Measurements from ENCODE around the gene ZNF610.

ZNF610 gene

GRCh38 chr19:52410276-52410675 is 74.2 kb downstream of the ZNF610 start:
- peaks cover 40% of the 10 kb centered on the region for H3K9me3 ChIP-seq (ENCODE audit: control insufficient read depth, low read depth, low read length)
- H3K36me3 ChIP-seq (ENCODE audit: control insufficient read depth, low read depth, low read length) = no peaks in the 10 kb centered on the region
- H3K27ac ChIP-seq (ENCODE audit: low read length) = no peak overlapping the region
- H3K27me3 ChIP-seq (ENCODE audit: control insufficient read depth, insufficient read depth, low read length) = no peaks in the 10 kb centered on the region
- no peak overlapping the region for H3K4me3 ChIP-seq (ENCODE audit: low read length)
- H3K4me1 ChIP-seq (ENCODE audit: control insufficient read depth, low read depth, low read length) = no peaks in the 10 kb centered on the region
- no peak overlapping the region for H3K9ac ChIP-seq (ENCODE audit: low read length)

GRCh38 chr19:52415711-52416110 is 79.7 kb downstream of the ZNF610 start:
- Histone ChIP-seq H3K4me3 (ENCODE audit: low read length) (no peak overlapping the region), H3K9ac (ENCODE audit: low read length) (no peak overlapping the region), H3K4me1 (ENCODE audit: control insufficient read depth, low read depth, low read length) (no peaks in the 10 kb centered on the region), H3K27me3 (ENCODE audit: control insufficient read depth, insufficient read depth, low read length) (no peaks in the 10 kb centered on the region), H3K9me3 (ENCODE audit: control insufficient read depth, low read depth, low read length) (peaks cover 51% of the 10 kb centered on the region), H3K36me3 (ENCODE audit: control insufficient read depth, low read depth, low read length) (no peaks in the 10 kb centered on the region), H3K27ac (ENCODE audit: low read length) (no peak overlapping the region)
